NCI-H146 treated with DMSO at 0.1 percent for 48 hours (cell line): Measurements from ENCODE around the gene RFTN2.
"Not testable (repeated sequence)": the region's sequence is repeated elsewhere in the genome, so short reads cannot be mapped to it uniquely, and the experiment has no call there.

Source experiments
- DNase-seq: peaks from one replicate; lab custom pipeline; 2025; ENCODE audit not compliant: unreplicated experiment; lab: John Stamatoyannopoulos, UW

RFTN2 gene

GRCh38 chr2:197606180-197606579 is 69.2 kb downstream of the RFTN2 start:
- DNase-seq = no peak

- DNase-seq = no peak
These were observed 71.1 kb downstream of the RFTN2 start for GRCh38 chr2:197604117-197604860.

DNA sequence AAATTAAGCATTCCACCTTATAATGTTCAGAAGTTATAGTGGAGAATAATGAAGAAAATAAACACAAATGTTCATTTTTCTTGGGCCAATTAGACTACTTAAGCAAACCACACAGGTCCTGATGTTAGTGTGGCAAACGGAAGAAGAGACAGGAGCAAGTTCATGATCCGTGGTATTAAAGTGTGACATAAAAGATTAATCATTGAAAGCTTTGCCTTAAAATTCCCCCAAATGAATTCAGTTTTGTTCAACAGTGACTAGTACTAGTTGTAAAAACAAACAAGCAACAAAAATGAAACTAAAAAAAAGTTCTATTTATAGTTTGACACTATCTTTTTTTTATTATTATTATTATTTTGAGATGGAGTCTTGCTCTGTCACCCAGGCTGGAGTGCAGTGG is 73.7 kb downstream of the RFTN2 start:
- DNase-seq = no peak

- DNase-seq = no peak
These were observed 75.1 kb downstream of the RFTN2 start for GRCh38 chr2:197600306-197600705.

GRCh38 chr2:197599285-197599965 is 76.0 kb downstream of the RFTN2 start:
- no peak for DNase-seq

- no peak for DNase-seq
These were observed 76.9 kb downstream of the RFTN2 start for GRCh38 chr2:197598450-197598849.

DNA sequence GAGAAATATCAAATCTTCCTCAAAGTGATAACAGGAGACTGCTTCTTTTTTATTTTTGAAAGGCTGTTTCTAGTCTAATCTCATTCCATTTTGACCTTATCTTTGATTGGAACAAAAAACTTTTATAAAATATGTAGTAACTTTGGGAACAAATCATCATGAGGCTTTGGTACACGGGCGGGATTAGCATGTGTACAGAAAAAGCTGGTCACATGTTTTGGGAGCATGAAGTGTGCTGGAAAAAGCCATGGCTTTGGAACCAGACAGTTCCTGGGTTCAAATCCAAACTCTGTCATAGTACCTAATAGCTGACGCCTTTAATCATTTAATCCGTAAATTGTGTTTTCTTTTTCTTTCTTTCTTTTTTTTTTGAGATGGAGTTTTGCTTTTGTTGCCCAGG is 78.2 kb downstream of the RFTN2 start:
- DNase-seq = no peak

- no peak for DNase-seq
These were observed 78.6 kb downstream of the RFTN2 start for GRCh38 chr2:197596766-197597165.

DNA sequence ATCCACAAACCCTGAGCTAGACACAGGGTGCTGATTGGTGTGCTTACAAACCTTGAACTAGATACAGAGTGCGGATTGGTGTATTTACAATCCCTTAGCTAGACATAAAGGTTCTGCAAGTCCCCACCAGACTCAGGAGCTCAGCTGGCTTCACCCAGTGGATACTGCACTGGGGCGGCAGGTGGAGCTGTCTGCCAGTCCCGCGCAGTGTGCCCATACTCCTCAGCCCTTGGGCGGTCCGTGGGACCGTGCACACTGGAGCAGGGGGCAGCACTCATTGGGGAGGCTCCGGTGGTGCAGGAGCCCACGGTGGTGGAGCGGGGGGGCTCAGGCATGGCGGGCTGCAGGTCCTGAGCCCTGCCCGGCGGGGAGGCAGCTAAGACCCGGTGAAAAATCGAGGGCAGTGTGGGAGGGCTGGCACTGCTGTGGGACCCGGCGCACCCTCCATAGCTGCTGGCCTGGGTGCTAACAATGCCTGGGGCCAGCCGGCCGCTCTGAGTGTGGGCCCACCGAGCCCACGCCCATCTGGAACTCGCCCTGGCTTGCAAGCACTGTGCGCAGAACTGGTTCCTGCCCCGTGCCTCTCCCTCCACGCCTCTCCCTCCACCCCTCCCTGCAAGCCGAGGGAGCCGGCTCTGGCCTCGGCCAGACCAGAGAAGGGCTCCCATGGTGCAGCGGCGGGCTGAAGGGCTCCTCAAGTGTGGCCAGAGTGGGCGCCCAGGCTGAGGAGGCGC is 83.9 kb downstream of the RFTN2 start:
- DNase-seq = no peak

DNA sequence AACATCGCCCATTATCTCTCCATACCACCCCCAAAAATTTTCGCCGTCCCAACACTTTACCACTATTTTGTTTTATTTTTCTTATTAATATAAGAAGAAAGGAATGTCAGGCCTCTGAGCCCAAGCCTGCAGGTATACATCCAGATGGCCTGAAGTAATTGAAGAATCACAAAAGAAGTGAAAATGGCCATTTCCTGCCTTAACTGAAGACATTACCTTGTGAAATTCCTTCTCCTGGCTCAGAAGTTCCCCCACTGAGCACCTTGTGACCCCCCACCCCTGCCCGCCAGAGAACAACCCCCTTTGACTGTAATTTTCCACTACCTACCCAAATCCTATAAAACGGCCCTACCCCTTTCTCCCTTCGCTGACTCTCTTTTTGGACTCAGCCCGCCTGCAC is 88.1 kb downstream of the RFTN2 start:
- not testable (repeated sequence) for DNase-seq

- DNase-seq = not testable (repeated sequence)
These were observed 95.2 kb downstream of the RFTN2 start for GRCh38 chr2:197580166-197580565.

- not testable (repeated sequence) for DNase-seq
These were observed 97.1 kb downstream of the RFTN2 start for GRCh38 chr2:197578294-197578693.

- no peak for DNase-seq
These were observed 97.9 kb downstream of the RFTN2 start for GRCh38 chr2:197577446-197577845.

DNA sequence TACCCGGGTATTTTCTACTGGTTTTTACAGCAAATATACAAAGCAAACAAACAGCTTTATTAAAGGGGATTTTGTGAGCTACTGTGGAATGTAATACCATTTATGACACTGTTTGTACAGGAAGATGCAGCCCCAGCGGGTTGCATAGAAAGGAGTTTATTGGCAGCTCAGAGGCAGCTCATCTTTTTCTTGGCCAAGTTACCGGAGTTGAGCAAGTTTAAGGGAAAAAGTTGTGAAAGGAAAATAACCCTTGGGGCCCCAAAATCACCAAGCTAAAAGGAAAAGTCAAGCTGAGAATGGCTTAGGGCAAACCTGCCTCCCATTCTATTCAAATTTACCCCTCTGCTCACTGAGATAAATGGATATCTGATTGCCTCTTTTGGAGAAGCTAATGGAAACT is 98.8 kb downstream of the RFTN2 start:
- DNase-seq = no peak

DNA sequence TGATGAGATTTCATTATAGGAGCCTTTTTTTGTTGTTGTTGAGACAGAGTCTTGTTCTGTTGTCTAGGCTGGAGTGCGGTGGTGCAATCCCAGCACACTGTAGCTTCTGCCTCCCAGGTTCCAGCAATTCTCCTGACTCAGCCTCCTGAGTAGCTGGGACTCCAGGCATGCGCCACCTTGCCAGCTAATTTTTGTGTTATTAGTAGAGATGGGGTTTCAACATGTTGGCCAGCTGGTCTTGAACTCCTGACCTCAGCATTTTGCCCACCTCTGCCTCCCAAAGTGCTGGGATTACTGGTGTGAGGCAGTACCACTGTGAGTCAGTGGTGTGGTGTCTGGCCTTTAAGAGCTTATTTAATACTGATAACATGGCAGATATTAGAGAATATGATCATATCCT is 99.4 kb downstream of the RFTN2 start:
- no peak for DNase-seq

DNA sequence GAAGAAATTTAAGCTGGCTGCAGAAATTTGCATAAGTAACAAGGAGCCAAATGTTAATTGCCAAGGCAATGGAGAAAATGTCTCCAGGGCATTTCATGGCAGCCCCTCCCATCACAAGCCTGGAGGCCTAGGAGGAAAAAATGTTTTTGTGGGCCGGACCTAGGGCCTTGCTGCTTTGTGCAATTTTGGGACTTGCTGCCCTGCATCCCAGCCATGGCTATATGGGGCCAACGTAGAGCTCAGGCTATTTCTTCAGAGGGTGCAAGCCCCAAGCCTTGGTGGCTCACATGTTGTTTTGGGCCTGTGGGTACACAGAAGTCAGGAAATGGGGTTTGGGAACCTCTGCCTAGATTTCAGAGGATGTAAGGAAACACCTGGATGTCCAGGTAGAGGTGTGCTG is 101.8 kb downstream of the RFTN2 start:
- no peak for DNase-seq

DNA sequence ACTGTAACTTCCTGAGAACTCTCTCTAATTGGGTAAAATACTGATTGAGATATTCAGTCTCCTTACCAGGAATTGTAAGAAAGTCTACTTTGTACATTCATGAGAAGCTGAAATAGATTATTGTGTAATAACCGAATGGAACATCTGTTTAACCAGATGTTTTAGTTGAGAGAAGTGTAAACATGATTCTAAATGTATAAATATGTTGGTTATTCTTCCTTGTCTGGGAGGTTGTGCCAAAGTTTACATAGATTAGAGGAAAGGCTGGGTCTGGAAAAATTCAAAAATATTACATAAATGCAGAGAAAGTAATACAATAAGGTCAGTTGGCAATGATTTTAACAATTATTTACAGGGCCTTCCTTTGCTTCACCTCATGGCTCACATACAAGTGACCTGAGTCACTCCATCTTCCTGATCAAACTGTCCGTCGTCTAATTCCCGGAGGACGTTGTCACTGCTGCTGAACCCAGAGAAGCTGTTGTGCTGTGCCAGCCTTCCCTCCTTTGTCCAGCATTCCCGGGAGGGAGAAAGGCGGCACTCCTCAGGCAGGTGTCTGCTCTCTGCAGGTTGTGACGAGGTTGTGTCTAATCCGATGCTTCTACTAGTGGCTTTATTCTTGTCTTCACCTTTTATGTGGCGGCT is 103.6 kb downstream of the RFTN2 start:
- DNase-seq = no peak

GRCh38 chr2:197560146-197560665 is 115.2 kb downstream of the RFTN2 start:
- DNase-seq = no peak

- no peak for DNase-seq
These were observed 115.7 kb downstream of the RFTN2 start for GRCh38 chr2:197559681-197560080.

- no peak for DNase-seq
These were observed 117.0 kb downstream of the RFTN2 start for GRCh38 chr2:197558393-197558792.

GRCh38 chr2:197556456-197556855 is 118.9 kb downstream of the RFTN2 start:
- DNase-seq = no peak
